A549 (cell line): Measurements from ENCODE around the gene PLEKHB1. TPM values are rescaled to one million over a fixed set of nuclear protein-coding genes. Genes with fewer than 3 reads are reported as not detected.

Experiments used
- ATAC-seq, 2 experiments: fragments of 200-7000 bp in 1 of 2; fragments of >200 bp in 1 of 2; cut with Nextera tagmentation in 1 of 2; cut with Tn5 transposase in 1 of 2; 3 replicates each; pipeline versions ENCODE4 v1.8.0 to v1.9.1; 2018 to 2020; ENCODE audit warnings: mild to moderate bottlenecking in 1 of 2, moderate library complexity in 1 of 2
- CTCF ChIA-PET: fragments of 300-600 bp; sonication (Branson Sonifier 250); formaldehyde crosslinking; extraction: SDS; loops from one replicate; lab custom pipeline; 2021; ENCODE audit warnings: antibody characterized with exemption, inconsistent platforms; lab: Yijun Ruan, JAX
- POLR2A ChIA-PET: fragments of 350-600 bp; formaldehyde crosslinking; extraction: SDS; loops from one replicate; lab custom pipeline; 2021; ENCODE audit warnings: antibody characterized with exemption, inconsistent platforms; lab: Yijun Ruan, JAX
- DNase-seq, 2 experiments: peaks; one replicate each; pipeline versions ENCODE4 v3.0.0 to v3.0.0-alpha.2; 2011 to 2016; ENCODE audit warnings: low read depth in 1 of 2, low spot score in 1 of 2
- FAIRE-seq: peaks from 2 replicates; lab custom pipeline; 2011; peaks lifted over from hg19 to GRCh38; lab: Jason Lieb, UNC
- H3K27ac ChIP-seq, 2 experiments: fragments of >200 bp; sonication (Bioruptor Twin); formaldehyde crosslinking; 3 replicates each; pipeline ENCODE4 v1.5.1; 2016 to 2017
- H3K4me1 ChIP-seq: fragments of >200 bp; sonication (Bioruptor Twin); formaldehyde crosslinking; 3 replicates; pipeline ENCODE4 v1.6.1; 2016
- H3K4me2 ChIP-seq: fragments of >200 bp; sonication (Bioruptor Twin); formaldehyde crosslinking; 3 replicates; pipeline ENCODE4 v1.6.1; 2016
- H3K4me3 ChIP-seq: fragments of >200 bp; sonication (Bioruptor Twin); formaldehyde crosslinking; 3 replicates; pipeline ENCODE4 v1.5.1; 2016
- H3K9me3 ChIP-seq: fragments of >200 bp; sonication (Bioruptor Twin); formaldehyde crosslinking; 3 replicates; pipeline ENCODE4 v1.6.1; 2016
- BHLHE40 ChIP-seq: IDR thresholded peaks from 2 replicates; pipeline ENCODE4 v1.6.1; 2012; ENCODE audit warnings: low read depth, low read length, inconsistent platforms
- CBX2 ChIP-seq: fragments of 200-600 bp; sonication (generic); IDR thresholded peaks from 2 replicates; pipeline ENCODE4 v1.6.1; 2016; ENCODE audit warnings: low read depth, mild to moderate bottlenecking, borderline replicate concordance
- CEBPB ChIP-seq, 2 experiments: fragments of >200 bp in 1 of 2; sonication (Bioruptor Twin) in 1 of 2; formaldehyde crosslinking in 1 of 2; IDR thresholded peaks; 2 replicates each; pipeline ENCODE4 v1.6.1; 2012 to 2016
- ESRRA ChIP-seq: fragments of 150-350 bp; IDR thresholded peaks from 2 replicates; pipeline ENCODE4 v1.6.1; 2014; ENCODE audit warnings: mild to moderate bottlenecking, low read length, borderline replicate concordance
- HDAC2 ChIP-seq: fragments of 200-600 bp; sonication (generic); IDR thresholded peaks from 2 replicates; pipeline ENCODE4 v1.6.1; 2016
- HOXA7 ChIP-seq: fragments of 250-450 bp; sonication (Bioruptor Pico); IDR thresholded peaks from 2 replicates; pipeline ENCODE4 v1.5.0; 2020; ENCODE audit warnings: mild to moderate bottlenecking, moderate library complexity
- HOXB13 ChIP-seq: fragments of 250-450 bp; sonication (Bioruptor Pico); IDR thresholded peaks from 2 replicates; pipeline ENCODE4 v1.5.0; 2020; ENCODE audit warnings: low read depth, mild to moderate bottlenecking, moderate library complexity
- JUN ChIP-seq, 2 experiments: fragments of >200 bp; sonication (Bioruptor Twin); formaldehyde crosslinking; IDR thresholded peaks; 2 replicates in 1 of 2; 3 replicates in 1 of 2; pipeline ENCODE4 v1.6.1; 2016 to 2017
- MAFK ChIP-seq: fragments of 450-650 bp; IDR thresholded peaks from 2 replicates; pipeline ENCODE4 v1.6.1; 2014; ENCODE audit not compliant: partially characterized antibody
- POLR2AphosphoS2 ChIP-seq: conservative IDR thresholded peaks from 2 replicates; pipeline ENCODE4 v1.6.1; 2012; ENCODE audit warnings: low read length, improper control_type of control experiment, inconsistent platforms
- RAD21 ChIP-seq, 2 experiments: fragments of >200 bp in 1 of 2; sonication (Bioruptor Twin) in 1 of 2; formaldehyde crosslinking in 1 of 2; IDR thresholded peaks in 1 of 2; conservative IDR thresholded peaks in 1 of 2; 2 replicates in 1 of 2; 3 replicates in 1 of 2; pipeline ENCODE4 v1.6.1; 2012 to 2018; ENCODE audit warnings: inconsistent platforms in 1 of 2
- RFX5 ChIP-seq: fragments of 450-650 bp; IDR thresholded peaks from 2 replicates; pipeline ENCODE4 v1.7.1; 2014; ENCODE audit warnings: antibody characterized with exemption, mild to moderate bottlenecking, moderate library complexity
- SMC3 ChIP-seq: fragments of >200 bp; sonication (Bioruptor Twin); formaldehyde crosslinking; IDR thresholded peaks from 3 replicates; pipeline ENCODE4 v1.6.1; 2018; ENCODE audit warnings: inconsistent platforms
- TFCP2L1 ChIP-seq: fragments of 250-450 bp; sonication (Bioruptor Pico); IDR thresholded peaks from 2 replicates; pipeline ENCODE4 v1.5.0; 2021; ENCODE audit warnings: mild to moderate bottlenecking
- ZNF302 ChIP-seq: fragments of 250-450 bp; sonication (Bioruptor Pico); IDR thresholded peaks from 2 replicates; pipeline ENCODE4 v1.9.0; 2021; ENCODE audit warnings: inconsistent platforms, mild to moderate bottlenecking, moderate library complexity
- WGBS: methylation state at CpG from one replicate; pipeline ENCODE4 v1.1.6; 2017; ENCODE audit errors: missing lambda C conversion rate; 5-methylcytosine and 5-hydroxymethylcytosine counted together
- polyA plus RNA-seq, 4 experiments: library from polyadenylated mRNA; depleted of rRNA in 3 of 4; stranded (reverse); fragments of >200 nt; fragmentation: RNase III in 1 of 4; extraction: RNeasy Plus Mini Kit Qiagen cat#74134 plus additional on column Dnase treatment in 1 of 4; gene quantifications; 2 replicates in 3 of 4; 3 replicates in 1 of 4; pipeline ENCODE4 v1.2.3, GENCODE V29; 2011 to 2017
- TF ChIP-seq, protein P1 (sequence below): fragments of 250-450 bp; sonication (Bioruptor Pico); IDR thresholded peaks from 2 replicates; pipeline ENCODE4 v1.5.0; 2020; ENCODE audit warnings: low read depth, mild to moderate bottlenecking, moderate library complexity
- TF ChIP-seq, protein P2 (sequence below): IDR thresholded peaks from 2 replicates; pipeline ENCODE4 v1.6.1; 2012
- TF ChIP-seq, protein P3 (sequence below): IDR thresholded peaks from 2 replicates; pipeline ENCODE4 v1.6.1; 2012
- TF ChIP-seq, protein P4 (sequence below): fragments of >200 bp; sonication (Bioruptor Twin); formaldehyde crosslinking; IDR thresholded peaks from 2 replicates; pipeline ENCODE4 v1.6.1; 2016
- TF ChIP-seq, protein P5 (sequence below): fragments of >200 bp; sonication (Bioruptor Twin); formaldehyde crosslinking; IDR thresholded peaks from 3 replicates; pipeline ENCODE4 v1.5.1; 2016
- TF ChIP-seq, protein P6 (sequence below): fragments of 200-600 bp; sonication (generic); IDR thresholded peaks from 2 replicates; pipeline ENCODE4 v1.6.1; 2016; ENCODE audit warnings: antibody characterized with exemption, mild to moderate bottlenecking, moderate library complexity

PLEKHB1 gene
- polyA plus RNA-seq, 2 of the 4 experiments (the other 2 are of a cell fraction), result 0.97 to 1.1 TPM

DNA sequence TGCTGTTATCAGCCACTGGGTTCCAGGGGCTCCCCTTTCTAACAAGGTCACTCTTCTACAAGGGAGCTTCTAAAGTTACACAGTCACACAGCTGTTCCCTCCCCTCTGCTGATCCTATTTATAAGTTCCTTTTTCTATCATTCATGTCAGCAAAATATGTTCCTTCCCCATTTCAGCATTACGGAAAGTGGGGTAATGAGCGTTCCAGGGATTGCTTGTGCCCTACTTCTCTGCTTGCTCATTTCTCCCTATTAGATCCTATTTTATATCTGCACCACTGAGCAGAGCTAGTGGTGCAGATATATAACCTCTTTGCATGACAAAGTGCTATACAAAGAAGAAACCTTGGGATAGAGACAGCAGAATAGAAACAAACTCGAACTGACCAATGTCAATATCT, 22.7 kb upstream of the PLEKHB1 start (continued):
- TF ChIP-seq, protein P1, sequence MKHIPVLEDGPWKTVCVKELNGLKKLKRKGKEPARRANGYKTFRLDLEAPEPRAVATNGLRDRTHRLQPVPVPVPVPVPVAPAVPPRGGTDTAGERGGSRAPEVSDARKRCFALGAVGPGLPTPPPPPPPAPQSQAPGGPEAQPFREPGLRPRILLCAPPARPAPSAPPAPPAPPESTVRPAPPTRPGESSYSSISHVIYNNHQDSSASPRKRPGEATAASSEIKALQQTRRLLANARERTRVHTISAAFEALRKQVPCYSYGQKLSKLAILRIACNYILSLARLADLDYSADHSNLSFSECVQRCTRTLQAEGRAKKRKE (CRISPR knock-in tag), result no peak
- no peak for TF ChIP-seq JUN (IDR thresholded peaks at IDR 0.05)

DNA sequence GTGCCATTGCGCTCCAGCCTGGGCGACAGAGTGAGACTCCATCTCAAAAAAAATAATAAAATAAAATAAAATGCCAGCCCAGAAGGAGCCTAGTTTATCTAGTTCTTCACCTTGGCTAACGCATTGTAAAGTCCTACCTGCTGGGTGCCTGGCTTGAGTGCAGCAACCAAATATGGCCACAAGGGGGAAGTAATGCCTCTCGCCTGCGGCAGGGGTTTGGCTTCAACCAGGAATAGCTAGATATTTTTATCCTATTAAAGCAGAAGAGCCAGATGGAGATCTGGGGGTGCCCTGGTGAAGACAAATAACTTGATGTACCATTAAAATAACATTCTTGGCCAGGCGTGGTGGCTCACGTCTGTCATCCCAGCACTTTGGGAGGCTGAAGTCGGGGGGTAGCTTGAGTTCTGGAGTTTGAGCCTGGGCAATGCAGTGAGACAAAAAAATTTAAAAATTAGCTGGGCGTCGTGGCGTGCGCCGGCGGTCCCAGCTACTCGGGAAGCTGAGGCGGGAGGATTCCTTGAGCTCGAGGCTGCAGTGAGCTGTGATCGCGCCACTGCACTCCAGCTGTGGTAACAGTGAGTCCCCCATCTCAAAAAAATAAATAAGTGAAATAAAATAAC, 20.6 kb upstream of the PLEKHB1 start:
- FAIRE-seq (no peak), DNase-seq (peak; percentile 74 to 97)
- peak overlapping the region; percentile 81 for H3K4me2 ChIP-seq
- H3K4me3 ChIP-seq, result peak overlapping the region; percentile 32
- no peaks in the 10 kb centered on the region for H3K4me1 ChIP-seq
- no peaks in the 10 kb centered on the region for H3K9me3 ChIP-seq
- peak; percentile 87 for TF ChIP-seq SMC3
- no peak for TF ChIP-seq HOXB13
- TF ChIP-seq ZNF302 (CRISPR knock-in tag), result no peak
- TF ChIP-seq JUN (IDR thresholded peaks at IDR 0.05), result no peak
- TF ChIP-seq HOXA7, result no peak
- TF ChIP-seq, protein P2, sequence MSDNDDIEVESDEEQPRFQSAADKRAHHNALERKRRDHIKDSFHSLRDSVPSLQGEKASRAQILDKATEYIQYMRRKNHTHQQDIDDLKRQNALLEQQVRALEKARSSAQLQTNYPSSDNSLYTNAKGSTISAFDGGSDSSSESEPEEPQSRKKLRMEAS, result no peak
- TF ChIP-seq, protein P1 (CRISPR knock-in tag), result no peak
- TF ChIP-seq HDAC2, result no peak
- peak; percentile 77 to 86 for TF ChIP-seq RAD21 (conservative IDR thresholded peaks at IDR 0.05 in 1 of 2, IDR thresholded peaks at IDR 0.05 in 1 of 2)
- TF ChIP-seq BHLHE40, result no peak
- TF ChIP-seq POLR2AphosphoS2, result no peak
- TF ChIP-seq, protein P3, sequence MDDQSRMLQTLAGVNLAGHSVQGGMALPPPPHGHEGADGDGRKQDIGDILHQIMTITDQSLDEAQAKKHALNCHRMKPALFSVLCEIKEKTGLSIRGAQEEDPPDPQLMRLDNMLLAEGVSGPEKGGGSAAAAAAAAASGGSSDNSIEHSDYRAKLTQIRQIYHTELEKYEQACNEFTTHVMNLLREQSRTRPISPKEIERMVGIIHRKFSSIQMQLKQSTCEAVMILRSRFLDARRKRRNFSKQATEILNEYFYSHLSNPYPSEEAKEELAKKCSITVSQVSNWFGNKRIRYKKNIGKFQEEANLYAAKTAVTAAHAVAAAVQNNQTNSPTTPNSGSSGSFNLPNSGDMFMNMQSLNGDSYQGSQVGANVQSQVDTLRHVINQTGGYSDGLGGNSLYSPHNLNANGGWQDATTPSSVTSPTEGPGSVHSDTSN, result no peak
- no peak for TF ChIP-seq MAFK
- TF ChIP-seq, protein P4, sequence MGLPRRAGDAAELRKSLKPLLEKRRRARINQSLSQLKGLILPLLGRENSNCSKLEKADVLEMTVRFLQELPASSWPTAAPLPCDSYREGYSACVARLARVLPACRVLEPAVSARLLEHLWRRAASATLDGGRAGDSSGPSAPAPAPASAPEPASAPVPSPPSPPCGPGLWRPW, result no peak
- no peak for TF ChIP-seq CBX2
- no peak for TF ChIP-seq ESRRA
- TF ChIP-seq TFCP2L1, result no peak
- TF ChIP-seq, protein P5, sequence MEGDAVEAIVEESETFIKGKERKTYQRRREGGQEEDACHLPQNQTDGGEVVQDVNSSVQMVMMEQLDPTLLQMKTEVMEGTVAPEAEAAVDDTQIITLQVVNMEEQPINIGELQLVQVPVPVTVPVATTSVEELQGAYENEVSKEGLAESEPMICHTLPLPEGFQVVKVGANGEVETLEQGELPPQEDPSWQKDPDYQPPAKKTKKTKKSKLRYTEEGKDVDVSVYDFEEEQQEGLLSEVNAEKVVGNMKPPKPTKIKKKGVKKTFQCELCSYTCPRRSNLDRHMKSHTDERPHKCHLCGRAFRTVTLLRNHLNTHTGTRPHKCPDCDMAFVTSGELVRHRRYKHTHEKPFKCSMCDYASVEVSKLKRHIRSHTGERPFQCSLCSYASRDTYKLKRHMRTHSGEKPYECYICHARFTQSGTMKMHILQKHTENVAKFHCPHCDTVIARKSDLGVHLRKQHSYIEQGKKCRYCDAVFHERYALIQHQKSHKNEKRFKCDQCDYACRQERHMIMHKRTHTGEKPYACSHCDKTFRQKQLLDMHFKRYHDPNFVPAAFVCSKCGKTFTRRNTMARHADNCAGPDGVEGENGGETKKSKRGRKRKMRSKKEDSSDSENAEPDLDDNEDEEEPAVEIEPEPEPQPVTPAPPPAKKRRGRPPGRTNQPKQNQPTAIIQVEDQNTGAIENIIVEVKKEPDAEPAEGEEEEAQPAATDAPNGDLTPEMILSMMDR, result peak; percentile 83
- TF ChIP-seq, all 56 proteins: peak for 3
- CTCF ChIA-PET, result interaction anchor here (0.5 to 5.1 kb wide), 66 partner anchors 10 to 951 kb away, joined by 3 to 167 read pairs (median 4); partner anchors contain the start of genes FAM168A, PLEKHB1 and RAB6A
- H3K27ac ChIP-seq, result peak overlapping the region; percentile 36 to 66; a peak in 5 of 6 replicates
- ATAC-seq, result peak; percentile 95 to 96
- POLR2A ChIA-PET, result interaction anchor here (0.6 to 1.1 kb wide), 4 partner anchors 28 to 113 kb away, joined by 3 to 7 read pairs (median 4); partner anchors contain the start of gene FAM168A
- 10% methylated on average over 19 of the region's 19 CpGs for WGBS

DNA sequence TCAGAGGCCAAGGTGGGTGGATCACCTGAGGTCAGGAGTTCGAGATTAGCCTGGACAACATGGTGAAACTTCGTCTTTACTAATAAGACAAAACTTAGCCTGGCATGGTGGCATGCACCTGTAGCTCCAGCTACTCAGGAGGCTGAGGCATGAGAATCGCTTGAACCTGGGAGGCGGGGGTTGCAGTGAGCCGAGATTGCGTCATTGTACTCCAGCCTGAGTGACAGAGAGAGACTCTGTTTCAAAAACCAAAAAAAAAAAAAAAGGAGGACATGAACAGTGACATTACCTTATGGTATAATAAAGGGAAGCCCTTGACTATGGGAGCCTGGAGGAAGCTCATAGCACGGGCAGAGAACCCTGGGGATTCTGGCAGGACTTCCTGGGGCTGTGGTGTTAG, 16.5 kb upstream of the PLEKHB1 start:
- DNase-seq, result no peak
- Histone ChIP-seq H3K4me1 (no peaks in the 10 kb centered on the region), H3K27ac (no peak overlapping the region), H3K4me3 (no peak overlapping the region), H3K4me2 (no peak overlapping the region), H3K9me3 (no peaks in the 10 kb centered on the region)
- ChIA-PET CTCF (interaction anchor here (0.6 to 3.8 kb wide), 5 partner anchors 9 to 350 kb away, joined by 3 to 37 read pairs (median 4); no protein-coding TSS in a partner anchor), POLR2A (interaction anchor here (0.9 kb wide), 2 partner anchors 32 to 308 kb away, joined by 3 to 4 read pairs; partner anchors contain the start of gene FAM168A)
- no peak for FAIRE-seq
- 69% methylated on average over 7 of the region's 7 CpGs for WGBS
- TF ChIP-seq CEBPB (IDR thresholded peaks at IDR 0.05), result 0 out of 4 replicates have a peak, but pooled peaks of 1 of the 2 experiments have one; percentile 10
- no peak for TF ChIP-seq RFX5
- TF ChIP-seq, protein P6, sequence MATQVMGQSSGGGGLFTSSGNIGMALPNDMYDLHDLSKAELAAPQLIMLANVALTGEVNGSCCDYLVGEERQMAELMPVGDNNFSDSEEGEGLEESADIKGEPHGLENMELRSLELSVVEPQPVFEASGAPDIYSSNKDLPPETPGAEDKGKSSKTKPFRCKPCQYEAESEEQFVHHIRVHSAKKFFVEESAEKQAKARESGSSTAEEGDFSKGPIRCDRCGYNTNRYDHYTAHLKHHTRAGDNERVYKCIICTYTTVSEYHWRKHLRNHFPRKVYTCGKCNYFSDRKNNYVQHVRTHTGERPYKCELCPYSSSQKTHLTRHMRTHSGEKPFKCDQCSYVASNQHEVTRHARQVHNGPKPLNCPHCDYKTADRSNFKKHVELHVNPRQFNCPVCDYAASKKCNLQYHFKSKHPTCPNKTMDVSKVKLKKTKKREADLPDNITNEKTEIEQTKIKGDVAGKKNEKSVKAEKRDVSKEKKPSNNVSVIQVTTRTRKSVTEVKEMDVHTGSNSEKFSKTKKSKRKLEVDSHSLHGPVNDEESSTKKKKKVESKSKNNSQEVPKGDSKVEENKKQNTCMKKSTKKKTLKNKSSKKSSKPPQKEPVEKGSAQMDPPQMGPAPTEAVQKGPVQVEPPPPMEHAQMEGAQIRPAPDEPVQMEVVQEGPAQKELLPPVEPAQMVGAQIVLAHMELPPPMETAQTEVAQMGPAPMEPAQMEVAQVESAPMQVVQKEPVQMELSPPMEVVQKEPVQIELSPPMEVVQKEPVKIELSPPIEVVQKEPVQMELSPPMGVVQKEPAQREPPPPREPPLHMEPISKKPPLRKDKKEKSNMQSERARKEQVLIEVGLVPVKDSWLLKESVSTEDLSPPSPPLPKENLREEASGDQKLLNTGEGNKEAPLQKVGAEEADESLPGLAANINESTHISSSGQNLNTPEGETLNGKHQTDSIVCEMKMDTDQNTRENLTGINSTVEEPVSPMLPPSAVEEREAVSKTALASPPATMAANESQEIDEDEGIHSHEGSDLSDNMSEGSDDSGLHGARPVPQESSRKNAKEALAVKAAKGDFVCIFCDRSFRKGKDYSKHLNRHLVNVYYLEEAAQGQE, result no peak
- ATAC-seq, result no peak
